Large intestine (tissue), 12 donors: ENCODE results near the gene CLHC1. TPM values are rescaled to one million over a fixed set of nuclear protein-coding genes. Genes with fewer than 3 reads are reported as not detected.
"Not testable (repeated sequence)": the region's sequence is repeated elsewhere in the genome, so short reads cannot be mapped to it uniquely, and the experiment has no call there.

Experiments used
- DNase-seq, 2 donors: peaks; one replicate each; pipeline versions ENCODE4 v3.0.0 to v3.0.0-alpha.2; 2013
- H3K27ac ChIP-seq: one replicate; pipeline ENCODE4 v1.5.1; 2013; ENCODE audit warnings: low read length
- H3K27me3 ChIP-seq: 2 replicates; pipeline ENCODE4 v1.6.1; 2013; ENCODE audit warnings: low read length; ENCODE audit not compliant: control insufficient read depth, insufficient read depth
- H3K36me3 ChIP-seq: 2 replicates; pipeline ENCODE4 v1.6.1; 2013; ENCODE audit warnings: low read length; ENCODE audit not compliant: control insufficient read depth, insufficient read depth
- H3K4me1 ChIP-seq: one replicate; pipeline ENCODE4 v1.6.1; 2013; ENCODE audit warnings: low read length; ENCODE audit not compliant: control insufficient read depth, insufficient read depth
- H3K4me3 ChIP-seq: one replicate; pipeline ENCODE4 v1.5.1; 2013; ENCODE audit warnings: low read length
- H3K9me3 ChIP-seq: one replicate; pipeline ENCODE4 v1.6.1; 2013; ENCODE audit warnings: mild to moderate bottlenecking, low read depth, low read length, moderate library complexity; ENCODE audit not compliant: control insufficient read depth
- WGBS: methylation state at CpG from one replicate; pipeline ENCODE4 v1.1.5; 2013; ENCODE audit warnings: low lambda C conversion rate; ENCODE audit not compliant: insufficient coverage; 5-methylcytosine and 5-hydroxymethylcytosine counted together
- long read RNA-seq, 11 donors: transcript quantifications; one replicate each; lab custom pipeline, GENCODE V29; 2026
- polyA plus RNA-seq: library from polyadenylated mRNA; unstranded; fragments of 120-200 nt; gene quantifications from one replicate; pipeline ENCODE4 v1.2.1, GENCODE V29; 2013

CLHC1 gene
- 17.9 TPM for polyA plus RNA-seq
- long read RNA-seq, donor 1, partial matches to known transcripts = 1,376 of 3,418 reads
- long read RNA-seq, donor 1, other reads (novel, unspliced or antisense) = 2,042 of 3,418 reads
- long read RNA-seq, donor 2, partial matches to known transcripts = 3,670 of 8,360 reads
- long read RNA-seq, donor 2, other reads (novel, unspliced or antisense) = 4,690 of 8,360 reads
- long read RNA-seq, donor 3 = 0 reads
- long read RNA-seq, donor 4 = 0 reads
- long read RNA-seq, donor 5, partial matches to known transcripts = 1,276 of 3,246 reads
- long read RNA-seq, donor 5, other reads (novel, unspliced or antisense) = 1,970 of 3,246 reads
- long read RNA-seq, donor 6 = 0 reads
- long read RNA-seq, donor 7, partial matches to known transcripts = 1,789 of 3,801 reads
- long read RNA-seq, donor 7, other reads (novel, unspliced or antisense) = 2,012 of 3,801 reads
- long read RNA-seq, donor 8, partial matches to known transcripts = 3,971 of 9,620 reads
- long read RNA-seq, donor 8, other reads (novel, unspliced or antisense) = 5,649 of 9,620 reads
- long read RNA-seq, donor 9 = 0 reads
- long read RNA-seq, donor 10, partial matches to known transcripts = 3,901 of 8,690 reads
- long read RNA-seq, donor 10, other reads (novel, unspliced or antisense) = 4,789 of 8,690 reads
- long read RNA-seq, donor 11, partial matches to known transcripts = 2,415 of 5,230 reads
- long read RNA-seq, donor 11, other reads (novel, unspliced or antisense) = 2,815 of 5,230 reads

DNA sequence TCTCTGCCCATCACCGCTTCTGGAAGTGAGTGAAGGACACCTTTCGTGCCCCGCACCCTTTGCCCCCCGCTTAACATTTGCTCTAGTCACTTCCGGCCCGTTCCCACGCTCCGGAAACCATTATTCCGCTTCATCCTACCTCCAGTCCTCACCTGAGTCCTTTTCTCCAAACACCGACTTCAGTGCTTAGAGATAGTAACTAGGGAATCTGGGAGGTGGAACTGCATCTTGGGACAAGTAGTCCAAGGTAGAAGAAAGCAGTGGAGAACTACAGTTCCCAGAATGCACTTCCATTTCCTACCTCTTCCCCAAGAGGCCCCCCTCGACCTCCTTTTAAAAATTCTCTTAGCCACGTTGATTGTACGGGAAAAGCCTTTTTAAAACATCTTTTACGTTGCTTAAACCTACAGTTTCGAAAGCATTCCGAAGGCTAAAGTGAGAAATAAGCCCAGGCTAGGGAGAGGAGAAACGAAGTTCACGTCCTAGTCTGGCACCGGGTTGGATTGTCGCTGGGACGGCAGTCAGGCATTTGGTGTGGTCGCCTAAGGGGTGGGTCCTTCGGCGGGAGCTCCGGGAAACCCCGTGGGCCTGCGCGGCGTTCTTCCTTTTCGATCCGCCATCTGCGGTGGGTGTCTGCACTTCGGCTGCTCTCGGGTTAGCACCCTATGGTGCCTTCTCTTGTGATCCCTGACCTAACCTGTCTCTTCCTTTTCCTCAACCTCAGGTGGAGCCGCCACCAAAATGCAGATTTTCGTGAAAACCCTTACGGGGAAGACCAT, at the start of gene CLHC1, which contains the start of gene RPS27A:
TSS of gene CLHC1 (minus strand) at position 210 of the 779 bp plus-strand sequence. CDS start 9,882 bp downstream, outside the sequence.
TSS of gene RPS27A (plus strand) at position 605 of the 779 bp plus-strand sequence. CDS start at position 742, 137 bp downstream.
- H3K36me3 ChIP-seq = peaks cover 32% of the 10 kb centered on the region
- H3K4me1 ChIP-seq = peaks cover 3% of the 10 kb centered on the region
- H3K27me3 ChIP-seq = no peaks in the 10 kb centered on the region
- peak; percentile 96 to 99 for DNase-seq
- WGBS = 0% methylated on average over 1 of the region's 37 CpGs
- no peaks in the 10 kb centered on the region for H3K9me3 ChIP-seq
- peak within 1 kb of the TSS; percentile 93 for H3K4me3 ChIP-seq
- H3K27ac ChIP-seq = peak within 1 kb of the TSS; percentile 85

- H3K27ac ChIP-seq, H3K36me3 ChIP-seq, H3K27me3 ChIP-seq, H3K4me1 ChIP-seq, H3K9me3 ChIP-seq, DNase-seq, H3K4me3 ChIP-seq: not testable (repeated sequence)
- no CpG with 5 or more reads among the region's 5 CpGs for WGBS
Measured at GRCh38 chr2:55280851-55281546, 48.9 kb upstream of the CLHC1 start.

- not testable (repeated sequence) for H3K36me3 ChIP-seq, H3K27ac ChIP-seq, H3K4me3 ChIP-seq, H3K4me1 ChIP-seq, H3K27me3 ChIP-seq, DNase-seq, H3K9me3 ChIP-seq
- WGBS = 27% methylated on average over 6 of the region's 7 CpGs
Measured at GRCh38 chr2:55279859-55280424, 47.8 kb upstream of the CLHC1 start.

DNA sequence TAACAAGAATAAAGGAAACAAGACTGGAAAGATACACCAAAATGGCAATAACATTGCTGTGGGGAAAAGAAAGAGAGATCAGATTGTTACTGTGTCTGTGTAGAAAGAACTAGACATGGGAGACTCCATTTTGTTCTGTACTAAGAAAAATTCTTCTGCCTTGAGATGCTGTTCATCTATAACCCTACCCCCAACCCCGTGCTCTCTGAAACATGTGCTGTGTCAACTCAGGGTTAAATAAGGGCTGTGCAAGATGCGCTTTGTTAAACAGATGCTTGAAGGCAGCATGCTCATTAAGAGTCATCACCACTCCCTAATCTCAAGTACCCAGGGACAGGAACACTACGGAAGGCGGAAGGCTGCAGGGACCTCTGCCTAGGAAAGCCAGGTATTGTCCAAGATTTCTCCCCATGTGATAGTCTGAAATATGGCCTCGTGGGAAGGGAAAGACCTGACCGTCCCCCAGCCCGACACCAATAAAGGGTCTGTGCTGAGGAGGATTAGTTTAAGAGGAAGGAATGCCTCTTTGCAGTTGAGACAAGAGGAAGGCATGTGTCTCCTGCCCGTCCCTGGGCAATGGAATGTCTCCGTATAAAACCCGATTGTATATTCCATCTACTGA, 47.2 kb upstream of the CLHC1 start:
- DNase-seq, H3K27me3 ChIP-seq, H3K36me3 ChIP-seq, H3K9me3 ChIP-seq, H3K4me3 ChIP-seq, H3K27ac ChIP-seq, H3K4me1 ChIP-seq: not testable (repeated sequence)
- WGBS = no CpG with 5 or more reads among the region's 10 CpGs

GRCh38 chr2:55277310-55277709, 45.2 kb upstream of the CLHC1 start:
- Histone ChIP-seq H3K4me1 (no peaks in the 10 kb centered on the region), H3K9me3 (no peaks in the 10 kb centered on the region), H3K36me3 (no peaks in the 10 kb centered on the region), H3K4me3 (no peak overlapping the region), H3K27ac (no peak overlapping the region), H3K27me3 (no peaks in the 10 kb centered on the region)
- DNase-seq = peak in 1 of 2 donors; percentile 9
- WGBS = 51% methylated on average over 2 of the region's 3 CpGs

- DNase-seq, H3K4me3 ChIP-seq, H3K9me3 ChIP-seq, H3K27ac ChIP-seq, H3K36me3 ChIP-seq, H3K27me3 ChIP-seq, H3K4me1 ChIP-seq: not testable (repeated sequence)
- no CpG with 5 or more reads among the region's 2 CpGs for WGBS
Measured at GRCh38 chr2:55274346-55274745, 42.3 kb upstream of the CLHC1 start.

DNA sequence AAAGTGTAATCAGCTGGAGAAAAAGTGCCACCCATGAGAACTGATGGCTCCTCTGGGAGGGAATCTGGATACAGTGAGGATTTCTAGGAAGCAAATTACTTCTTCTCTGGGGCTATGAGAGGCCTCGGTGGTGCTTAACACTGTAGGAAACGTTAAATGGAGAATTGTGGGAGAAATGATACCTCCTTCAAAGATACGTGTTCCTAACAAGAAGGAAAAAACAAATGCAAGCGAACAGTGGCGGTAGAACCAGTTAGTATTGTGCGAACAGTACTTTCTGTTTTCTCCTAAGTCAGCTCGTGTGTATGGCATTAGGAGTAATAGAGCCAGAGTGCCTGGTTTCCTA, 37.5 kb upstream of the CLHC1 start:
- peak overlapping the region; percentile 77 for H3K27ac ChIP-seq
- peaks cover 6% of the 10 kb centered on the region for H3K36me3 ChIP-seq
- H3K4me1 ChIP-seq = peaks cover 6% of the 10 kb centered on the region
- H3K4me3 ChIP-seq = peak overlapping the region; percentile 94
- peak in 1 of 2 donors; percentile 49 for DNase-seq
- H3K27me3 ChIP-seq = no peaks in the 10 kb centered on the region
- no peaks in the 10 kb centered on the region for H3K9me3 ChIP-seq
- no CpG with 5 or more reads among the region's 7 CpGs for WGBS

DNA sequence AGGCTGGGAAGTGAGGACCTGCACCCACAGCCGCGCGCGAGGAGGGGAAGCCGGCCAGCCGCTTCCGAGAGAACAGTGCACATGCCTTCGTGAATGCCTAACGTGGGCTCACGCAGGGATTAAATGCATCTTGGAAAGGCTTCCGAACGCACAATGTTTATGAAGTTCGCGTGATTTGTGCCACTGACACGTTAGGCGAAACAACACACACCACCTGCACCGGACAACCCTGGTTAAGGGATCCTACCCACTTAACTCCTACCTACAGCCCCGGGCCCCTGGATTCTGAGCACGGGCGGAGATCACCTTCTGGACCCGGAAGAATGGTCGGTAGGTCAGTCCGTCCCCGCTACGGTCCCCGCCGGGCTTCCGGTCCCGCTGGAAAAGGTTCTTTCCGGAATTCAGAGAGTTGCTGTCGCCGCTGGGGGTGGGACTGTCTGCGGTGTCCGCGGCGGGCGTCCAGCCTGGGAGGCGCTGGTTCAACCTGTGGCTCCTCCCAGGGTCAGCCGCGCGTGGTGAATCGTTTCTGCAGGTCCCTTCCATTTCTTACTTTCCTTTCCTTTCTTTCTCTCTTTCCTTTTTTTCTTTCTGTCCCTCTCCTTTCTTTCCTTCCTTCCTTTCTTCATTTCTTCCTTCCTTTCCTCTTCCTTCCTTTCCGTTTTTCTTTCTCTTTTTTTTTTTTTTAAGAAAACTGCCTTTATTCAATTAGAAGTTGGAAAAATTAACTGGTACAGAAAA, 37.0 kb upstream of the CLHC1 start, which contains the start of gene MTIF2:
TSS of gene MTIF2 (minus strand) at position 325 of the 738 bp plus-strand sequence. CDS start 5,373 bp downstream, outside the sequence.
- DNase-seq = peak; percentile 91 to 96
- Histone ChIP-seq H3K4me3 (peak within 1 kb of the TSS; percentile 94), H3K27me3 (no peaks in the 10 kb centered on the region), H3K36me3 (peaks cover 9% of the 10 kb centered on the region), H3K4me1 (peaks cover 6% of the 10 kb centered on the region), H3K9me3 (no peaks in the 10 kb centered on the region), H3K27ac (peak within 1 kb of the TSS; percentile 77)
- 0% methylated on average over 6 of the region's 43 CpGs for WGBS
